ES-I3 (cell line): ENCODE data around the gene ABCC4.
A peak's percentile ranks its signal among the peaks of the same experiment; 100 is the strongest.
"Not testable (repeated sequence)": the region's sequence is repeated elsewhere in the genome, so short reads cannot be mapped to it uniquely, and the experiment has no call there.

Source experiments
- H3K36me3 ChIP-seq: 2 replicates; pipeline ENCODE4 v1.6.1; 2013; ENCODE audit warnings: mild to moderate bottlenecking, low read length, control low read depth, moderate library complexity; ENCODE audit not compliant: insufficient read depth
- H3K4me1 ChIP-seq: 2 replicates; pipeline ENCODE4 v1.6.1; 2013; ENCODE audit warnings: mild to moderate bottlenecking, control low read depth, low read length; ENCODE audit not compliant: insufficient read depth
- H3K9ac ChIP-seq: 2 replicates; pipeline ENCODE4 v1.6.1; 2013; ENCODE audit warnings: low read depth, mild to moderate bottlenecking, low read length, moderate library complexity
- H3K9me3 ChIP-seq: 2 replicates; pipeline ENCODE4 v1.6.1; 2013; ENCODE audit warnings: mild to moderate bottlenecking, low read length, moderate library complexity; ENCODE audit not compliant: control insufficient read depth, insufficient read depth

ABCC4 gene

DNA sequence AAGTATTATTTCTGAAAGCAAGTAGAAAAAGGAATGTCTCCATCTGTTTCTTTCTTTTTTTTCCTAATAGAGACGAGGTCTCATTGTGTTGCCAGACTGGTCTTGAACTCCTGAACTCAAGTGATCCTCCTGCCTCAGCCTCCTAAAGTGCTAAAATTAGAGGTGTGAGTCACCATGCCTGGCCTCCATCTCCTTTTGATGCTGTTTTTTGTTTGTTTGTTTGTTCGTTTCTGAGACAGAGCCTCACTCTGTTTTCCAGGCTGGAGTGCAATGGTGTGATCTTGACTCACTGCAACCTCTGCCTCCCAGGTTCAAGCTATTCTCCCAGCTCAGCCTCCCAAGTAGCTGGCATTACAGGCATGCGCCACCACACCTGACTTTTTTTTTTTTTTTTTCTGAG, 14.5 kb upstream of the ABCC4 start:
- Histone ChIP-seq H3K9ac (no peak overlapping the region), H3K36me3 (no peaks in the 10 kb centered on the region), H3K9me3 (no peaks in the 10 kb centered on the region), H3K4me1 (no peaks in the 10 kb centered on the region)

DNA sequence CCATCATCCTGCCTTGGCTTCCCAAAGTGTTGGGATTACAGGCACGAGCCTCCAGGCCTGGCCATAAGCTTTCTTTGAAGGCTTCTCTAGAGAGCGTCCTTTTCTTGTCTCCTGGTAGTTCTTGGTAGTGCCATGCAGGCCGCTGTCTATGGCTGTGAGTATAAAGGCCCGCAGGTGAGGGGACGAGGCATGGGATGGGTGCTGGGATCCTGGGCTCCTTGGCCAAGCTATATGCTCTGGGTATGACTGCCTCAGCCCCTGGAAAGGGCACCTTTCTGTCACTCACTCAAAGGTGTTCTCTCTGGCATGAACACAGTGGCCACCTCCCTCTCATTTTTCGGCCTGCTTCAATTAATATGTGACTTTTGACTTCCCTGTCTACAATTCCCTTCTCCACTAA, 6.3 kb upstream of the ABCC4 start:
- Histone ChIP-seq H3K9ac (no peak overlapping the region), H3K36me3 (no peaks in the 10 kb centered on the region), H3K4me1 (no peaks in the 10 kb centered on the region), H3K9me3 (no peaks in the 10 kb centered on the region)

DNA sequence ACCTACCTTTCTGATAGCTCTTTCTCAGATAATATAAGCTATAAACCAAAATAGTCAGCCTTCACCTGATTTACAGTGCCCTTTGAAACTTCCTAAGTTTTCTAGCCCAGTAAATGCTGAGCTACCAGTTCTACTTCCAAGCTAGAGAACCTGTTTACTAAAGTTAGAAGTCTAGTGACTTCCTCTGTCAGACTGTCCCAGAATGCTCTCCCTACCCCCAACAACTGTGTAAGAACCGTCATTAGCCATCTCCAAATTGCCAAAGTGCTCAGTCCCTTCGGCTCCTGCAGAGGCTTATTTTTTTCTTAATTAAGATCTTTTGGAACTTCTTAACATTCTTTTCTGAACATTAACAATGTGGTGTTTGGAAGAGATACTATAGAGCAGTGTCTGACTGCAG, 3.2 kb upstream of the ABCC4 start:
- no peaks in the 10 kb centered on the region for H3K9me3 ChIP-seq
- no peaks in the 10 kb centered on the region for H3K4me1 ChIP-seq
- no peak overlapping the region for H3K9ac ChIP-seq
- no peaks in the 10 kb centered on the region for H3K36me3 ChIP-seq

GRCh38 chr13:95301968-95302393, 730 bp upstream of the ABCC4 start:
- H3K9ac ChIP-seq = peak overlapping the region; percentile 87; the same call in 1 of the 2 replicates
- no peaks in the 10 kb centered on the region for H3K36me3 ChIP-seq
- no peaks in the 10 kb centered on the region; the same call in 1 of the 2 replicates for H3K4me1 ChIP-seq
- no peaks in the 10 kb centered on the region for H3K9me3 ChIP-seq

- Histone ChIP-seq H3K4me1 (no peaks in the 10 kb centered on the region; the same call in 1 of the 2 replicates), H3K9me3 (no peaks in the 10 kb centered on the region), H3K9ac (peak overlapping the region; percentile 87), H3K36me3 (no peaks in the 10 kb centered on the region)
These were observed 547 bp downstream of the ABCC4 start for GRCh38 chr13:95300625-95301182.

- no peaks in the 10 kb centered on the region; the same call in 1 of the 2 replicates for H3K4me1 ChIP-seq
These were observed 2.2 kb downstream of the ABCC4 start for GRCh38 chr13:95298971-95299621.

DNA sequence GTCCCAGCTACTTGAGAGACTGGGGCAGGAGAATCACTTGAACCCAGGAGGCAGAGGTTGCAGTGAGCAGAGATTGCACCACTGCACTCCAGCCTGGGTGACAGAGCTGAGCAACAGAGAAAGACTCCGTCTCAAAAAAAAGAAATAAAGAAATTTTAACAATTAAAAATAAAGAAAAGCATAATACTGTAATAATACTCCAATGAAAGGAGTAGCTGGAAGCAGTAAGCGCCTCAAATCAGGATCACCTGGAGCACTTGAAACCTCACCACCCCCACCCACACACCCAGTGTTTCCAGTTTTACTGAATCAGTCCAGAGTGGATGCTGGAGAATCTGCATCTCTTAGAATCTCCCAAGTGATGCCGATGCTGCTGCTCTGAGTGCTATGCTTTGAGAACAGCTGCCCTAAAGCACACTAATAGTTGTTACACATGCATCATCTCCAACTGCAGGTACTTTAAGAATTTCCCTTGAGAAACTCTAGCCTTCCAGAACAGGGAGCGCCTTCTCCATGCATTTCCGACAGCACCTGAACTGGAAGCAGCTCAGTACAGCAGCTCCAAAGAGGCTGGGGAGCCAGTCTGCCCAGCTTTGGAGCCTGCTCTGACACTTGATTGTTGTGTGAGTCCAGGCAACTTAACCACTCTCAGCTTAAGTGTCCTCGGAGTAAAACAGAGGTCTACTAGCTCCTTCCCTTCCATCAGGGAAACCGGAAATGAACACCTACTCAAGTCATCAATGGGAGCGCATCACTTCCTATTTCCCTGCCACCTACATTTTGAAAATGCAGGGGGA, 2.9 kb downstream of the ABCC4 start:
- Histone ChIP-seq H3K36me3 (no peaks in the 10 kb centered on the region), H3K4me1 (no peaks in the 10 kb centered on the region; the same call in 1 of the 2 replicates), H3K9me3 (no peaks in the 10 kb centered on the region), H3K9ac (no peak overlapping the region)

More at GRCh38 chr13:95298971-95299621, 2.2 kb downstream of the ABCC4 start:
- Histone ChIP-seq H3K9me3 (no peaks in the 10 kb centered on the region), H3K36me3 (no peaks in the 10 kb centered on the region), H3K9ac (no peak overlapping the region)

DNA sequence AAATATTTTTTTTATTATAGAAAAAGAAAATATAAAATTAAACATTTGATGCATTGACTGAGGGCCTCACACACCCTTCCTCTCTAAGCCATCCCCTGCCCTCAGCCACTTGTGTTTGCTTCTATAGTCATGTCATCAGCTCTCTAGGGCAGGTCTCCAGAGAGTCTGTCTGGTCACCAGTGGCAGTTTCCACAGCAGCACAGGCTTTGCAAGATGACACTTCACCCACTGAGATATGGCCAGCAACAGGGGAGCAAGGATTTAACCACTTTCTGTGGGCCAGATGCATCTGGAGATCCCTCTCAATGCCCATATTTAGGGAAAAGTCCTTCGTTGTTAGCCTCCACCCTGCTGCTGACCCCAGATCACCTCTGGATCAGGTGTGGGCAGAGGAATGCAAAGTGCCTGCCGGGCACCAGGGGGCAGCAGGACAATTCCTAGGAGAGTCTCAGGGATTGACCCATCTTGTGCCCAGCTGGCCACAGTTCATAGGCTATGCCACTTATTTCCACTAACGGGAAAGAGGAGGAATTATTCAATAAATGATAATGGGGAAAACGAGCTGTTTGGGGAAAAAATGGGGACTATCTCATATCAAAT, 4.8 kb downstream of the ABCC4 start:
- no peaks in the 10 kb centered on the region for H3K36me3 ChIP-seq
- H3K9me3 ChIP-seq = no peaks in the 10 kb centered on the region
- H3K4me1 ChIP-seq = no peaks in the 10 kb centered on the region; the same call in 1 of the 2 replicates
- H3K9ac ChIP-seq = no peak overlapping the region

DNA sequence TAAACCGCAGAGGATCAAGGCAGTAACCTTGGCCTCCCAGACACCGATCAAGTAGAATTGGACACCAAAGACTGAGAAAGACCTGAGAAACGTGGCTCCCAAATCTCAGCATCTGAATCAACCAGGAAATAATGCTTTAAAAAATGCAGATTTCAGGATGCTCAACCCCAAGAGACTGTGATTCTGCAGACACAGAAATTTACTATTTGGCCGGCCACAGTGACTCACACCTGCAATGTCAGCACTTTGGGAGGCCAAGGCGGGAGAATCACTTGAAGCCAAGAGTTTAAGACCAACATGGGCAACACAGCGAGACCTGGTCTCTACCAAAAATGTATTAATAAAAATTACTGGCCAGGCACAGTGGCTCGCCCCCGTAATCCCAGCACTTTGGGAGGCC, 6.2 kb downstream of the ABCC4 start:
- Histone ChIP-seq H3K36me3 (no peaks in the 10 kb centered on the region), H3K9me3 (no peaks in the 10 kb centered on the region), H3K9ac (no peak overlapping the region), H3K4me1 (no peaks in the 10 kb centered on the region; the same call in 1 of the 2 replicates)

GRCh38 chr13:95292622-95293021, 8.6 kb downstream of the ABCC4 start:
- Histone ChIP-seq H3K9ac (no peak overlapping the region), H3K4me1 (no peaks in the 10 kb centered on the region; the same call in 1 of the 2 replicates), H3K36me3 (no peaks in the 10 kb centered on the region), H3K9me3 (no peaks in the 10 kb centered on the region)

DNA sequence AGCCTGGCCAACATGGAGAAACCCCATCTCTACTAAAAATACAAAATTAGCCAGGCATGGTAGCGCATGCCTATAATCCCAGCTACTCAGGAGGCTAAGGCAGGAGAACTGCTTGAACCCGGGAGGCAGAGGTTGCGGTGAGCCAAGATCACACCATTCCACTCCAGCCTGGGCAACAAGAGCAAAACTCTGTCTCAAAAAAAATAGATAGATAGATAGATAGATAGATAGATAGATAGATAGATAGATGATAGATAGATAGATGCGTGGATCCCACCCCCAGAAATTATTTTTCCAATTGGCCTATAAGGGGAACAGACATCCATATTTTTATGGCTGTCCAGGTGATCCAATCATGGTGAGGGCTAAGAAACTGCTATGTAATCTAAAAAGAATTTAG, 11.3 kb downstream of the ABCC4 start:
- H3K36me3 ChIP-seq, H3K4me1 ChIP-seq, H3K9me3 ChIP-seq, H3K9ac ChIP-seq: not testable (repeated sequence)

GRCh38 chr13:95289020-95289444, 12.2 kb downstream of the ABCC4 start:
- Histone ChIP-seq H3K36me3 (no peaks in the 10 kb centered on the region), H3K9me3 (no peaks in the 10 kb centered on the region), H3K4me1 (no peaks in the 10 kb centered on the region), H3K9ac (no peak overlapping the region)

GRCh38 chr13:95284436-95284835, 16.8 kb downstream of the ABCC4 start:
- no peaks in the 10 kb centered on the region for H3K9me3 ChIP-seq
- peaks cover 9% of the 10 kb centered on the region; the same call in 1 of the 2 replicates for H3K4me1 ChIP-seq
- H3K36me3 ChIP-seq = no peaks in the 10 kb centered on the region
- H3K9ac ChIP-seq = no peak overlapping the region

DNA sequence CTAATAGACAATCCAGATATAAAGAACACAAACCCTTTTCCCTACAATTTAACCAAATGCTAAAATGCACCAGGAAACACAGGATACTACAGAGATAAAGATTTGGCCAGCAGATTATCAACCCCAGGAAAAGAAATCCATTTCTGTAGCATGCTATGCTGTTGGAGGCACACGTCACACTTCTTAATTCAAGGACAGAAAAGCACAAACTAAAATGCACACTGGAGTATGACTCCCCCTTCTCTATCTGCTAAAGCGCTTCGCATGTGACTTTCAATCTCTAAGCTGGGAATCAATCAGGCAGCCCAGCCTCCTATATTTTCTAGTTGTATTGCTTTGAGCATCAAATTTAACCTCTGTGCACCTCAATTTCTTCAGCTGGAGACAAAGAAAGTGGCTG, 22.2 kb downstream of the ABCC4 start:
- Histone ChIP-seq H3K9me3 (no peaks in the 10 kb centered on the region), H3K4me1 (peaks cover 18% of the 10 kb centered on the region; the same call in 1 of the 2 replicates), H3K36me3 (no peaks in the 10 kb centered on the region), H3K9ac (no peak overlapping the region)
